Liver (tissue), 9 donors: ENCODE results near the gene B3GNT9. TPM values are rescaled to one million over a fixed set of nuclear protein-coding genes. Genes with fewer than 3 reads are reported as not detected.

Source experiments
- DNase-seq: peaks from one replicate; pipeline ENCODE4 v3.0.0-alpha.2; 2017; ENCODE audit warnings: low spot score
- H3K27ac ChIP-seq, 2 donors: one replicate each; pipeline ENCODE4 v1.7.0; 2013; ENCODE audit warnings: inconsistent platforms in 2 of 2, low read length in 2 of 2, control low read depth in 1 of 2, low read depth in 1 of 2, mild to moderate bottlenecking in 1 of 2
- H3K27me3 ChIP-seq, 4 donors: one replicate each; pipeline versions ENCODE4 v1.6.1 to v1.7.0; 2013; ENCODE audit warnings: low read length in 3 of 4, inconsistent platforms in 1 of 4, mild to moderate bottlenecking in 1 of 4, moderate library complexity in 1 of 4; ENCODE audit not compliant: control insufficient read depth in 4 of 4, insufficient read depth in 4 of 4
- H3K36me3 ChIP-seq, 4 donors: one replicate each; pipeline versions ENCODE4 v1.6.1 to v1.7.0; 2013; ENCODE audit warnings: low read length in 3 of 4, mild to moderate bottlenecking in 3 of 4, low read depth in 1 of 4, moderate library complexity in 1 of 4; ENCODE audit not compliant: control insufficient read depth in 4 of 4, insufficient read depth in 3 of 4
- H3K4me1 ChIP-seq, 4 donors: one replicate each; pipeline versions ENCODE4 v1.6.1 to v1.7.0; 2013; ENCODE audit warnings: low read length in 3 of 4, mild to moderate bottlenecking in 3 of 4, moderate library complexity in 1 of 4; ENCODE audit not compliant: control insufficient read depth in 4 of 4, insufficient read depth in 4 of 4
- H3K4me3 ChIP-seq, 3 donors: one replicate each; pipeline versions ENCODE4 v1.6.1 to v1.7.0; 2013; ENCODE audit warnings: low read length in 3 of 3, control low read depth in 1 of 3, low read depth in 1 of 3, mild to moderate bottlenecking in 1 of 3
- H3K9ac ChIP-seq, 2 donors: one replicate each; pipeline ENCODE4 v1.7.0; 2013; ENCODE audit warnings: low read length in 2 of 2, mild to moderate bottlenecking in 2 of 2, moderate library complexity in 2 of 2, control low read depth in 1 of 2, low read depth in 1 of 2
- H3K9me3 ChIP-seq, 4 donors: one replicate each; pipeline versions ENCODE4 v1.6.1 to v1.7.0; 2013; ENCODE audit warnings: low read length in 3 of 4; ENCODE audit not compliant: control insufficient read depth in 4 of 4
- ATF3 ChIP-seq: IDR thresholded peaks from 2 replicates; pipeline ENCODE4 v1.6.1; 2016; ENCODE audit warnings: antibody characterized with exemption
- EGR1 ChIP-seq, 2 donors: IDR thresholded peaks; 2 replicates each; pipeline ENCODE4 v1.6.1; 2016 to 2018; ENCODE audit warnings: antibody characterized with exemption in 2 of 2, low read depth in 2 of 2
- FOXA2 ChIP-seq: IDR thresholded peaks from 2 replicates; pipeline ENCODE4 v1.6.1; 2016; ENCODE audit warnings: antibody characterized with exemption
- GABPA ChIP-seq, 2 donors: IDR thresholded peaks in 1 of 2; conservative IDR thresholded peaks in 1 of 2; 2 replicates each; pipeline ENCODE4 v1.6.1; 2016; ENCODE audit warnings: antibody characterized with exemption in 2 of 2, mild to moderate bottlenecking in 1 of 2, moderate library complexity in 1 of 2
- HNF4A ChIP-seq, 2 donors: conservative IDR thresholded peaks; 2 replicates each; pipeline ENCODE4 v1.6.1; 2016; ENCODE audit warnings: antibody characterized with exemption in 2 of 2, mild to moderate bottlenecking in 2 of 2
- JUND ChIP-seq, 2 donors: IDR thresholded peaks; 2 replicates each; pipeline ENCODE4 v1.6.1; 2016; ENCODE audit warnings: antibody characterized with exemption in 2 of 2
- NR2F2 ChIP-seq: IDR thresholded peaks from 2 replicates; pipeline ENCODE4 v1.6.1; 2016; ENCODE audit warnings: antibody characterized with exemption
- RAD21 ChIP-seq, 2 donors: IDR thresholded peaks; 2 replicates each; pipeline ENCODE4 v1.6.1; 2016; ENCODE audit warnings: antibody characterized with exemption in 2 of 2, mild to moderate bottlenecking in 2 of 2
- SP1 ChIP-seq: IDR thresholded peaks from 2 replicates; pipeline ENCODE4 v1.6.1; 2018; ENCODE audit warnings: antibody characterized with exemption, mild to moderate bottlenecking
- YY1 ChIP-seq: IDR thresholded peaks from 2 replicates; pipeline ENCODE4 v1.6.1; 2016; ENCODE audit warnings: antibody characterized with exemption, mild to moderate bottlenecking
- WGBS: extraction: QIAGEN DNeasy Blood & Tissue Kit; methylation state at CpG from one replicate; pipeline ENCODE4 v1.1.7; 2013; 5-methylcytosine and 5-hydroxymethylcytosine counted together
- polyA plus RNA-seq, 2 donors: library from polyadenylated mRNA; stranded (reverse) in 1 of 2; unstranded in 1 of 2; fragments of 200-250 nt in 1 of 2; fragments of >200 nt in 1 of 2; fragmentation: Nextera tagmentation in 1 of 2; extraction: Ambion mirVana in 1 of 2; gene quantifications; one replicate each; pipeline versions ENCODE4 v1.2.1 to v1.2.3, GENCODE V29; 2013 to 2015
- total RNA-seq, 2 donors: library from RNA; depleted of rRNA; stranded (reverse); fragments of >200 nt; gene quantifications; one replicate each; pipeline ENCODE4 v1.2.3, GENCODE V29; 2014
- TF ChIP-seq, protein P1 (sequence below): fragments of 150-350 bp; IDR thresholded peaks from 2 replicates; pipeline ENCODE4 v1.5.1; 2017; ENCODE audit warnings: improper control_type of control experiment, low read depth, low read length; ENCODE audit not compliant: missing input control
- TF ChIP-seq, protein P2 (sequence below): IDR thresholded peaks from 2 replicates; pipeline ENCODE4 v1.6.1; 2016; ENCODE audit warnings: antibody characterized with exemption
- donor health status: healthy.
- donor health status: healthy.
- donor health status: healthy.
- donor health status: healthy.
- donor health status: healthy.

Gene B3GNT9
- total and polyA plus RNA-seq, 4 donors, result 0.43 to 2.3 (median 1.4) TPM

DNA sequence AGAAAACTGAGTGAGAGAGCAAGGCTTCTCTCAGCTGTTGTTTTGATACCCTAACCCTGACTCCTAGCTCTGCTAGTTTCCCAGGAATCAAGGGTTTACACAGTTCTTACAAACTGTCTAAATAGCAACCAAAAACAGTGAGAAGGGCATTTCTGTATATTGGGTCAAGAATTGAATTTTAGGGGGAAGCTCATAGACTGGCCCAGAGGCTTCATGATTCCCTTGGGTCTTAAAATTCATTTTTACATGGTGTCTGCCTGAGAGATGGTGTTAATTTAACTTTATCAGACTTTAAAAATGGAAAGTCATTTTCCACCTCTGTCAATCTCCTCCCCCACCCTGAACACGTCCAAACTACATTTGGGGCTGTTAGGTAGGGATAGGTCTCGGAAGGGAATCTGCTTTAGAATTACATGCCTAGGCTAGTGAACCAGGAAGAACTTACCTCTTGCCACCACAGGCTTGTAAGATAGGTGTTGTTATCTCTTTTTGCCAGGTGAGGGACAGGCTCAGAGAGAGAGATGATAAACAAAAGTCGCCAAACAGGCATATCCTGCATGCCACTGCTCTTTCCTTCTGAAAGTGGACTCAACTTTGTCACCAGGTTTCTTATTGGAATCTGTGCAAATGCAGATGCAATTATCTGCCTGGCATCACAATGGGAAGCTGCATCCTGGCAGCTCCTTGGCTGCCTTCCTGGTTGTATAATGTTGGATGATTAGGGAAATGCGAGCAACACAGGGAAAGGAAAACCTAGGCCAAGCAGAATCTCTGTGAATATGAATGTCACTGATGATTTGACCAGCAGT lies 38.0 kb downstream of the B3GNT9 start:
- 32% methylated on average over 4 of the region's 4 CpGs for WGBS
- peak overlapping the region; percentile 18 to 78 for H3K9ac ChIP-seq
- peak overlapping the region; percentile 76 to 94 for H3K27ac ChIP-seq
- no peaks in the 10 kb centered on the region for H3K27me3 ChIP-seq
- peaks cover 3 to 64% (median 46%) of the 10 kb centered on the region in 4 donors for H3K4me1 ChIP-seq
- no peak for DNase-seq
- no peaks in the 10 kb centered on the region for H3K36me3 ChIP-seq
- H3K9me3 ChIP-seq, result no peaks in the 10 kb centered on the region
- peak overlapping the region; percentile 62 to 96 (median 80) for H3K4me3 ChIP-seq
- TF ChIP-seq, protein P1, sequence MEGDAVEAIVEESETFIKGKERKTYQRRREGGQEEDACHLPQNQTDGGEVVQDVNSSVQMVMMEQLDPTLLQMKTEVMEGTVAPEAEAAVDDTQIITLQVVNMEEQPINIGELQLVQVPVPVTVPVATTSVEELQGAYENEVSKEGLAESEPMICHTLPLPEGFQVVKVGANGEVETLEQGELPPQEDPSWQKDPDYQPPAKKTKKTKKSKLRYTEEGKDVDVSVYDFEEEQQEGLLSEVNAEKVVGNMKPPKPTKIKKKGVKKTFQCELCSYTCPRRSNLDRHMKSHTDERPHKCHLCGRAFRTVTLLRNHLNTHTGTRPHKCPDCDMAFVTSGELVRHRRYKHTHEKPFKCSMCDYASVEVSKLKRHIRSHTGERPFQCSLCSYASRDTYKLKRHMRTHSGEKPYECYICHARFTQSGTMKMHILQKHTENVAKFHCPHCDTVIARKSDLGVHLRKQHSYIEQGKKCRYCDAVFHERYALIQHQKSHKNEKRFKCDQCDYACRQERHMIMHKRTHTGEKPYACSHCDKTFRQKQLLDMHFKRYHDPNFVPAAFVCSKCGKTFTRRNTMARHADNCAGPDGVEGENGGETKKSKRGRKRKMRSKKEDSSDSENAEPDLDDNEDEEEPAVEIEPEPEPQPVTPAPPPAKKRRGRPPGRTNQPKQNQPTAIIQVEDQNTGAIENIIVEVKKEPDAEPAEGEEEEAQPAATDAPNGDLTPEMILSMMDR, result no peak
- TF ChIP-seq ATF3 (no peak), SP1 (no peak), YY1 (no peak), FOXA2 (no peak), RAD21 (IDR thresholded peaks at IDR 0.05) (peak in 1 of 2 donors; percentile 27), HNF4A (conservative IDR thresholded peaks at IDR 0.05) (peak in 1 of 2 donors; percentile 2), GABPA (IDR thresholded peaks at IDR 0.05 in 1 of 2, conservative IDR thresholded peaks at IDR 0.05 in 1 of 2) (no peak), JUND (IDR thresholded peaks at IDR 0.05) (no peak), EGR1 (IDR thresholded peaks at IDR 0.05; ENCODE audit: low read depth in 2 of 2) (no peak), NR2F2 (no peak)
- TF ChIP-seq, protein P2, sequence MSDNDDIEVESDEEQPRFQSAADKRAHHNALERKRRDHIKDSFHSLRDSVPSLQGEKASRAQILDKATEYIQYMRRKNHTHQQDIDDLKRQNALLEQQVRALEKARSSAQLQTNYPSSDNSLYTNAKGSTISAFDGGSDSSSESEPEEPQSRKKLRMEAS, result no peak

DNA sequence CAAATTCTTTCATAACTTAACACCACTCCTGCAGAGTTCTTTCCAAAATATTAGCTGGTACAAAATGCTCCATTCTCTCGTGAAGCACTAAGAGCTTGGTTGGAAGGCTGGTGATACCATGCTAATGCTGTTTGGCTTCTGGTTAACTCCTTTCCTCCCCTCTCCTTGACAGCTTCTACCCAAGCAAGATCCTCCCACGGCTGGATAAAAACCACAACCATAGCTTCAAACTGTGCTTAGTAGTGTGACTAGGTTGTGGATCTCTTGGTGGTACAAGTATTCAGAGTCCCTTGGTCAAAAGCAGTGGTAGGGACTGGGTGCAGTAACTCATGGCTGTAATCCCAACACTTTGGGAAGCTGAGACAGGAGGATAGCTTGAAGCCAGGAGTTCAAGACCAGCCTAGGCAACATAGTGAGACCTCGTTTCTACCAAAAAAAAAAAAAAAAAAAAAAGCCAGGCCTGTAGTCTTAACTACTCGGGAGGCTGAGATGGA lies 38.8 kb downstream of the B3GNT9 start:
- no peak for TF ChIP-seq GABPA (IDR thresholded peaks at IDR 0.05 in 1 of 2, conservative IDR thresholded peaks at IDR 0.05 in 1 of 2)
- no peak for TF ChIP-seq SP1
- no peak for TF ChIP-seq YY1
- TF ChIP-seq, protein P1, result no peak
- Histone ChIP-seq H3K9me3 (no peaks in the 10 kb centered on the region), H3K36me3 (no peaks in the 10 kb centered on the region), H3K4me1 (peaks cover 3 to 59% (median 44%) of the 10 kb centered on the region in 4 donors), H3K27ac (peak overlapping the region; percentile 76 to 94), H3K27me3 (no peaks in the 10 kb centered on the region), H3K9ac (peak overlapping the region; percentile 65 to 78), H3K4me3 (peak overlapping the region; percentile 62 to 96 (median 80))
- DNase-seq, result no peak
- WGBS, result 25% methylated on average over 4 of the region's 4 CpGs
